HG03039 (cell line): ENCODE results near the gene CLEC16A.
"Not testable (repeated sequence)": the region's sequence is repeated elsewhere in the genome, so short reads cannot be mapped to it uniquely, and the experiment has no call there.

Source experiments
- ATAC-seq: cut with Tn5 transposase; IDR thresholded peaks from one replicate; pipeline ENCODE4 v1.9.1; 2021; ENCODE audit warnings: mild to moderate bottlenecking, moderate library complexity; ENCODE audit not compliant: unreplicated experiment

CLEC16A gene

DNA sequence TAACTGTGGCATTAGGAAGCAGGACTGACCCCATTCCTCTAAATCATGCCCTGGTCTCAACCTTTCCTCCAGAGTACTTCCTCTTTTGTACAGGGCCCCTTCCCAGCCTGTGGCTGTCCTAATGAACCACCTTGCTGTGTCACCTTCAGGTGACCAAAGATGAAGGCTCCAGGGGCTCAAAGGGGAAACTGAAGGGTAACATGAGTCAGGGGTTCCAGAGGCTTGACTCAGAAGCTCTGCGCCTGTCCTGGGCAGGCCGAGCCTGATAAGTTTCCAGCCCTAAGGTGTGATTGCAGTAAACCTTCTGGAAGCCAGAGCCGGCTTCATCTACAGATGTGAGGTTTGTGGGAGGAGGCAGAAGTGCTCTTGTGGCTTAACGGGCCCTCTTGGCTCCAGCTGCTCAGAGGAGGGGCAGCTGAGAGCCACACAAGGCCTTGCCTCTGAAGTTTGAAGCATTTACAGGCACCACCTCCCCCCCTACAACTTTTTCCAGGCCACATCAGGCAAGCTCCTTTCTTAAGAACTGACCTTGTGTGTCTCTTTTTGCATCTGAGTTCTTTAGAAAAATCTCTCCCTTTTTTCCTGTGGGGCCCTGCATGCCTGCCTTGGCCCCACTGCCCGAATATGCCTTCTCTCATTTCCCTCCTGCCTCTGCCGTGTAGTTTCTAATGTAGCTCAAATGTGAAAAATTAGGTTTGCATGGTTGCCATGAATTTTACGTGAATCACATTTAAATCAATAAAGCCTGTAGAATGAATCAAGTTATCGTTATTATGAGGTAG is 149.9 kb downstream of the CLEC16A start:
- ATAC-seq = peak; percentile 62

DNA sequence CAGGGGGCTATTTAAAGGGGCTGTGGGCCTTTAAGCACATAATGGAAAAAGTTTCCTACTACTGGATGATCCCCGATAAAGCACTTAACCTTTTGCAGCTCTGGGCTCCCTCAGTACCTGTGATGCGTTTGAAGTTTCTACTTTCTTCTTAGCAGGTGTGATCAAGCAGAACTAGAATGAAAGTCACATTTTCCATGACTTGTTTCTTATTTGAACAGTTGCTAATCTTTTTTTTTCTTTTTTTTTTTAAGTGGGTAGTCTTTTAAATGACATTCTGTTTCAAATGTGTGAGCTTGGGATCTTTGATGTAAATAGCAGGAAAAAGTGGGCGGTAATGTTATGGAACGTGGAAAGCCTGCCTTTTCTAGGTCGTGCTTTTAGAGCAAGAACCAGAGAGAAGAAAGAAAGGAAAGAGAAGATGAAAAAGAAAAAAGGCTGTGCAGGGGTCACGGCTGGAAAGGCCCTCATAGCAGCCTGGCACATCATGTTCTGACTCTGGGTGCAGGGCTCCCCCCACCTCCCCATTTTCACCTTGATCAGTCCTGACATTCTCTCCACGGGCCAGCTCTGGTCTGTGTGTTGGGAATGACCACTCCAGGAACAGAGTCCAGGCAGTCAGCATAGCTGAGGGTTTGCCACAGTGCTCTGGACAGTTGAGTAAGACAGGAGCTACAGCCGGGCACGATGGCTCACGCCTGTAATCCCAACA is 150.6 kb downstream of the CLEC16A start:
- no peak for ATAC-seq

DNA sequence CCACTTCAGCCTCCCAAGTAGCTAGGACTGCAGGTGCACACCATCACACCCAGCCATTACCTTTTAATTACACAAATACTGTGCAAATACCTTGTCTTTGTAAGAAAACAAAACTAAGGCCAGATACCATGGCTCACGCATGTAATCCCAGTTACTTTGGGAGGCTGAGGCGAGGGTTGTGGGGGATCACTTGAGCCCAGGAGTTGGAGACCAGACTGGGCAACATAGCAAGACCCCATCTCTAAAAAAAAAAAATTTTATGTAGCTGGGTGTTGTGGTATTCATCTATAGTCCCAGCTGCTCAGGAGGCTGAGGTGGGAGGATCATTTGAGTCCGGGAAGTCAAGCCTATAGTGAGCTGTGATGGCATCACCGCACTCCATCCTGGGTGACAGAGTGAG is 151.6 kb downstream of the CLEC16A start:
- no peak for ATAC-seq

DNA sequence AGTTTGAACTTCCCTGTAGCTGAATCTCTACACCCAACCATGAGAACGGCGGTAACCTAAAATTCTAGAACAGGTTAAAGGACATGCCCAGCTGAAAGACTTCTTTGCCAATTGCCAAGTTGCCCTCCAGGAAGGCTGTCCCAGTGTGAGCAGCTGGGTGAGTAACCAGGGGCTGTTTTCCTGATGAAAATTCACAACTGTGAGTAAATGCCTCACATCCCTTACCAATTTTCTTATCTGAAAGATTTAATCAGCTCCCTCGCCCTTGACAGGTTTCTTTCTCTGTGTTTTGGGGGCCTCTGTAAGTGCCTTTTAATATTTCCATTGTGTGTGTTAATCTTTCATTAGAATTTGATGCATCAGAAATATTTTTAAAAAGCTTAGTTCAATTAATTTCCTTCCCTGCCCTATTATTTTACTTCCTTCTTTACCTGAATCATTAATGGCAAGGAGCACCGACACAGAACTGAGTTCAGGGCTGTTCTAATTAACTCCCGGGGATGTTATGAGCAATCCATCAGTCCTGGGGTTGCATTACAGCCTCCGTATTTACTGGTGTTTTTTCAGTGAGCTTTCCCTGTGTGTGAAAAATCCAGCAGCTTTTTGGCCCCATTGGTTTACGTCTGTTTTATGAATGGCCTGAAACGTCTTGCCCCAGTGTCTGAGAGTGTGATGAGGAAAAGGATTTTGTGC is 152.9 kb downstream of the CLEC16A start:
- ATAC-seq = no peak

DNA sequence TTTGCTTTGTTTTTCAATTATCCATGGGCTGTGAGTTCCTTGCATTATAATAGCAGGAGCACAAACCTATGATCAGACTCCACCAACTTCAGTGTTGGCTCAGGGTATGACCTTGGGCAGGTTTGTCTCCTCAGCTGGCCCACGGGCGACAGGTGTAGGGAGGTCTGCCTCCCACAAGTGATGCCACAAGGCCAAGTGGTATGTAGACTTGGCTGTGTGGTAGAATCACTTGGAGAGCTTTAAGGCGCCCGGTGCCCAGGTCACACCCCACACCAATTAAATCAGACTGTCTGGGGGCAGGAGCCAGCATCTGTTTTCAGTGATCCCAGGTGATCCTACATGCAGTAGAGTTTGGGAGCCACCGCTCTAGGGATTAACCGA is 153.4 kb downstream of the CLEC16A start:
- no peak for ATAC-seq

DNA sequence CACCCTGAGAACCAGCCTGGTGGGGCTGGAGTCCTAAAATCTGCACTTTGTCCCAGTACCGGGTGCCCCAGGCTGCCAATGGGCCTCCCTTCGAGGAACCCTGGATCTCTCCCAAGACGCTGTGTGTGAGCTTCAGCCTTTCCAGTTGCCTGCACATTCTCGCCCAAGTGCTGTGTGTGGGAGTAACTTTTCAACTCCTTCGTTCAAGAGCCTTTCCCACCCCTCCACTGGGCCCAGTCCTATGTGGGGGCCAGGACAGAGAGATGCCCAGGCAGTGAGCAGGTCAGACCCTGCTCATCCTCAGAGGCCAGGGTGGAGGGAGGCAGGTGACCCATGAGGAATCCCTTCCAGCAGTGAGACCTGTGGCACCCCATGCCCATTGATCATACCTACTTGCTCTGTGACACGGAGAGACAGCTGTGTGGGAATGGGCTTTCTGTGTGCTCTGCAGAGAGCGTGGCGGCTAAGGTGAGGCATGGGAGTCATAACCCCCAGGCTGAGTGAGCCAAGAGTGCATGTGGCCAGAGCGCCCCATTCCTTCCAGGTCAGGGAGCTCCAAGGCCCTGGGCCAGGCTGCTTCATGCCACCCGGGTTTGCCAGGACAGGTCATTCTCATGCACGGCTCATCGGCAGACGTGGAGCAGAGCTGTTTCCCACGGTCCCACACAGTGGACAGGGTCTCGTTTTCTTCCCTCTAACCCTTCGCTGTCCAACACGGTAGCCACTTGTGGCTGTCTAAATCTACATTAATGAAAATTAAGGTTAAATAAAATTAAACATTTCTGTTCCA is 154.4 kb downstream of the CLEC16A start:
- ATAC-seq = no peak

DNA sequence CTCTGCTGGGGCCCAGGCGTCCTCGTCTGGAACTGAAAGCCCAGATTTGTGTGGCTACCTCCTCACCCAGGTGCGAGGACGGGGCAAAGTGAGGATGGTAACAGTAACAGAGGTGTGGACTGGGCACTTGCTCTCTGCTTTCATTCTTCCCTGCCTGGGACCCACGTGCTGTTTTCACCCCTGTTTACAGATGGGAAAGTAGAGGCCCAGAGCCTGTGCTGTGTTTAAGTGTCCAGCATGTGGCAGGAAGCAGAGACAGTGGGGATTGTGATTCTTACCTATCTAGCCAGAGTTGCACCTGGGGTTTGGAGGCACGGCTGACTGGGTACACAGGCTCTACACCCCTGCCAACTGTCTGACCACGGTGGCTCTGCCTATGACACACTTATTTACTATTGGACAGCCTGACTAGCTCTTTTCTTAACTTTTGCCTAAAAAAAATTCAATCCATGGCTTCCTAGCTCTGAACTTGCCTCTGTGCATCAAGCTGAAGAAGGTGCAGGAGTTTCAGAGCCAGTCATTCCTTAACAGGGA is 155.4 kb downstream of the CLEC16A start:
- ATAC-seq = no peak

DNA sequence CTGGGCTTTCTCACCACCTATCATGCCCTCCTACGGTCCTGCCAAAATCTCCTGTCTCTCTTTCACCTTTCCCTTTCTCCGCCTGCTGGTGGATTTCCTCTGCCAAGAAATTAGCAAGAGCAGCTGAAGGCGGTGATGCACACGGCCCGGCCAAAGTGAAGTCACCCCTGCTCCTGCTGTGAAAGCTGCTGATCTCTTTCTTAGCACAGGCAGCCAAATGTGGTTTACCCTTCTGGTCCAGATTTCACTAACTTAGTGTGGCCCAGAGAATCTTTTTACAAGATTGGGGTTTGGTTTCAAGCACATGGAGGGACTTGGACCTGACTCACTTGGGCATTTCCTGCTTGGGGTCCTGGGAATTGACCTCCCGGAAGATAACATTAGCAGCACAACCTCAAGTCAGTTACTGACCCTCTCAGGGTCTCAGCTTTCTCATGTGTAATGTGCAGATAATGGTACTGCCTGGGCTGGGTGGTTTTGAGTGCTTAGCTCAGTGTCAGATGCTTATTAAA is 155.9 kb downstream of the CLEC16A start:
- no peak for ATAC-seq

DNA sequence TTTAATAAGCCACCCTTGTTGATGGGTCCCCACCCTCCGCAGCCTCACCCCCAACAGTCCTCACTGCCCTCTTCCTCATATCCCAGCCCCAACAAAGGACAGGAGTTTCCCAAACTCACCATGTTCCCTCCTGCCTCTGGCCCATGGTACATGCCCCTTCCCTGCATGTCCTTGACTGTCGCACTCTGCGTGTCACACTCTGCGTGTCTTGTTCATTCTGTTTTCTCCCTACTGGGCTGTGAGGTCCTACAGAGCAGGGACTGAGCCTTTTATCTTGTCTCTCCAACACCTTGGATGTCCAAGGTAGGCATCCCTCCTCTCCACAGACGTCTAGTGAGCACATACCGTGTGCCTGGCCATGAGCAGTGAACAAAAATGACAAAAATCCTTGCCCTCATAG is 156.9 kb downstream of the CLEC16A start:
- no peak for ATAC-seq

DNA sequence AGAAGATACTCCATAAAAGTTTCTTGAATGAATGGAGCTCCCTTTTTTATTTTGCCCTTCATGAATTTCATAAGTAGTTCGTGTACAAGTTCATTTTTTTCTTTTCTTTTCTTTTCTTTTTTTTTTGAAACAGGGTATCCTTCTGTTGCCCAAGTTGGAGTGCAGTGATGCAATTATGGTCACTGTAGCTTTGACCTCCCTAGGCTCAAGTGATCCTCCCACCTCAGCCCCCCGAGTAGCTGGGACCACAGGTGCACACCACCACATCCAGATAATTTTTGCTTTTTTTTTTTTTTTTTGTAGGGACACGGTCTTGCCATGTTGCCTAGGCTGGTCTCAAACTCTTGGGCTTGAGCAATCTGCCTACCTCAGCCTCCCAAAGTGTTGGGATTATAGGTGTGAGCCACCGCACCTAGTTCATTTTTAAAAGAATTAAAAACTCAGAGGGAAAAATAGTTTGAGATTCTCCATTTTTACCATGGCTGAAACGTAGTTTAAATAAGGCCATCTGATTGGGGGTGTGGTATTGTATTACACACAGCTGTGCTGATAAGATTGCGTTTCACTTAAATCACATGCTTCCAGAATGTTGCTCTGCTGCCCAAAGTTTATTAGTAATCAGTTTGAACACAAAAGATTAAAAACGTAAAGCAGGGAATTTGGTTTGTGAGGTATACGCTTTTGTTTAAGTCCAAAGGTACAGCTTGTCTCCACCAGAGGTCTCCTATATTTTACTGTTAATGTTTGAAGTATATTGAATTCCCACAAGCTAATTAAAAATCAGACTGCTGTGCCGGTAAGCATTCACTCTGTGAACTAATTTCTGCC is 157.5 kb downstream of the CLEC16A start:
- ATAC-seq = no peak

DNA sequence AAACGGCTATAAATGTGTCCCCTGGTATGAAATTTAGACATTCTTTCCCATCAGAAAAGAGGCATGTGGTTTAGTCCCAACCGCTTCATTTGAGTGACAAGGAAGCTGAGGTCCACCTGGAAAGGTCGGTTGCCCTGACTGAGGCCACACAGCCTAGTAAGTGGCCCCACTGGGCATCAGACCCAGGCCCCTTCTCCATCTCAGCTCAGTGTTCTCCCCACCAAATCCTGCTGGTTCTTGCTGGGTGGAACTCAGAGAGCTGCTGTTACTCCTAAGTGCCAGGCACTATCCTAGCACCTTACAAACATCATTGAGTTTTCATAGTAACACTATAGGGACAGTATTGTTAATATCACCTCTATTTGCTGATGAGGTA is 158.1 kb downstream of the CLEC16A start:
- no peak for ATAC-seq

DNA sequence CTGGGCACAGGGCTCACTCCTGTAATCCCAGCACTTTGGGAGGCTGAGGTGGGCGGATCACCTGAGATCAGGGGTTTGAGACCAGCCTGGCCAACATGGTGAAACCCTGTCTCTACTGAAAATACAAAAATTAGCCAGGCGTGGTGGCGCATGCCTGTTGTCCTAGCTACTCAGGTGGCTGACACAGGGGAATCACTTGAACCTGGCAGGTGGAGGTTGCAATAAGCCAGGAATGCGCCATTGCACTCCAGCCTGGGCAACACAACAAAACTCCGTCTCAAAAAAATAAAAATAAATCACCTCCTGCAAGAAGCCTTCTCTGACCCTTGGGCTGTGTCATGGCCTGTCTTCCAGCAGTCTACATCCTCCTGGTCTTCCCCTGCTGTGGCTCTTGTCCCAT is 158.9 kb downstream of the CLEC16A start:
- ATAC-seq = not testable (repeated sequence)

DNA sequence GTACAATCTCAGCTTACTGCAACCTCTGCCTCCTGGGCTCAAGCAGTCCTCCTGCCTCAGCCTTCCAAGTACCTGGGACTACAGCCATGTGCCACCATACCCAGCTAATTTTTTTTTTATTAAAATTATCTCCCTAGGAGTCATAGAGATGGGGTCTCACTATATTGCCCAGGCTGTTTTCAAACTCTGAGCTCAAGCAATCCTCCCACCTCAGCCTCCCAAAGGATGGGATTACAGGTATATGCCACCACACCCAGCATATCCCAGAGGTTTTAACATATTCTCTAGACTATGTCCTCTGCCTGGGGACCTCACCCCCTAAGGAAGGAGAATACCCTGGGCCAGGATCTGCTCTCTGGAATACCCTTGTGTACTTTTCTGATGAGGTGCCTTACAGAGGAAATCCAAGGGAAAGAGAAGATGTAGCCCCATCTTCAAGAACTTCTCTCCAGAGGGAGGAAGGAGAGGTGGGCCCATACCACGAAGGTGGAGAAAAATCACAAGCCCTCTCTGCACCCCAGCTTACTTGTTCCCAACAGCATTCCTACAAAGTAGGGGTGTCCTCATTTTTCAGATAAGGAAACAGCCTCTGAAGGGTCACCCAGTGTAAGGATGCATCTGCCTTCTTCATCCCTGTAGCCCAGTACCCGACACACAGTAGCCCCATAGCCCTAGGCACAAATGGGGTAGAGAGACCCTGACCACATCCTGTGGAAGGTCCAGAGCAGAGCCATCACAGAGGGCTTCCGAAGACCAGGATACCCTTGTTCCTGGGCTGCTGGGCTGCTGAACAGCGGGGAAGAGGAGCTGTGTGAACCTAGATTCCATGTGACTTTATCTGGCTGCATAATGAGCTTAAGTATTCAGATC is 160.0 kb downstream of the CLEC16A start:
- ATAC-seq = no peak

DNA sequence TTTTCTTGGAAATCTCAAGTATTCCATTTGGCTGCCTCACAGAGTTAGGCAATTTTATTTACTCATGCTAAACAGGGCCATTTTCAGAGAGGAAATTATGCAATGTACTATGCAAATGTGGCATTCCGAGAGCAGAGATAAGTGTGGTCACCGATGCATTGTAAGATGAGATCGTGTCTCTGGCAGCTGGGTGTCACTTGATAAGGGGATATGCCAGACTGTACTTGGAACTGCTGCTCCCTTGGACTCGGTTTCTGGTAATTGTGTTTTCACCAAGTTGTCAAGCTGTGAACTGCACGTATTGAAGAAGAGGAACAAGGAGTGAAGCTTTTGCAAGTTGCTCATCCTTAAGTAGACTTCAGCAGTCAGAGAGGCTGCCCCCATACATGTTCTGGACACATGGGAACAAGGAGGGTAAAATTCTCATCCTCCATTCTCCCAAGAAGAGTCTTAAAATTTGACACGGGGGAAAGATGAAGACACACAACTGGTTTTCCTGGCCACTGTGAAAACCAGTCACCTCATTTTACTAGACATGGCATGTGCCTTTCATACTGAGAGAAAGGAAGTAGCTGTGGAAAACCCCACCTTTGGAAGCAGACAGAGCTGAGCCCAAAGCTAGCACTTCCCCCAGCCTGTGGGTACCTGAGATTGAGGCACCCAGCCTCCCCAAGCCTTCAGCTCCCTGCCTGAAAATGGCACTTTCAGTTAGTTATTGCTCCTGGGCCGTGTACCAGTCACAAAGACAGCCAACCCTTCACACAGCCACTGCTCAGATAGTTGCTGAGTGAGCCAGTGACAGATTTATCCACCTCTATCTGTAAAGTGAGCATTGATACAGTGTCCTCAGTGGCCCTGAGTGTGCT is 160.9 kb downstream of the CLEC16A start:
- no peak for ATAC-seq

DNA sequence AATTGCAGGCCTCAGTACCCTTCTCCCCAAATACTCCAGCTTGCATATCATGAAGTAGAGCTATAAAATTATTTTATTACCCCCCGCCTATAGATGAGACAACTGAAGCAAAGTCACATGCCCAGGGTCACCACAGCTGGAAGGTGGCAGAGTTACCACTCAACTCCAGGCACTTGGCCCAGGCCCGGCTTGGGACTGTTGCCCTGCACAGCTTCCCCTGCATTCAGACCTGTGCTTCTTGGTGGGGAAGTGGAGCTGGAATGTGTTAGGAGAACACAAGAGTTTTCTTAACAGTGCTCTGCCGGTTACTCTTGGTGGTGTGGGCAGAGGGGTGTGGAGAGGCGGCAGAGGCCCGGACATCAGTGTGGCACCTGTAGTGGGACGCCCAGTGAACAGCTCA is 162.4 kb downstream of the CLEC16A start:
- no peak for ATAC-seq

DNA sequence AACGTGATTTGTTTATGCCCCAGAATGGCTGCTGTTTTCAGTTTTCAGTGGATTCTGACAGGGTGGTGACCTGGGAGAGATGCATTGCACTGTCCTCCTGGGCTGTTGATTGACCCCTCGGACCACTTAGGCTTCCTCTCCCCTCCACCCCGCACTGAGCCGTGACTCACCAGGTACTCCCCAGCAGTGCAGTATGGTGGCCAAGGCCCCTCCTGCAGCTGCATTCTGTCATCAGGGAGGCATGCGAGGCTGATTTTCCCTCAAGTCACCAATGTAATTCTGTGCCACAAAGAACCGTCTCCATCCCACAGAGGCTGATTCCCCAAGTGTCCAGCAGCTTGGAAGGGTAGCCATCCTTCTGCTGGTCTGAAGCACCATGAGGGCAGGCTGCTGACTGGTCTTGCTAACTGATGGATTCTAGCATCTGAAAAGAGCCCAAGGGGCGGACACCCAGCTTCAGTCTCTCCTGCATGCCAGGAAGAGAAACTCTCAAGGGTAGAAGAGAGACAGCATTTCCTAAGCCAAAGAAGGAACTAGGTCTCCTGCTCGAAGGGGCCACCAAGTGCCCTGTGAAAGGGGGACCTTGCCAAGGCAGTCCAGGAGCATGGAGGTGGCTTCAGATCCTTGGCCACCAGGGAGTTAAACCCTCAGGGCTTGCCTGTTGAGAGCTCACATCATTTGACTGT is 163.6 kb downstream of the CLEC16A start:
- no peak for ATAC-seq

DNA sequence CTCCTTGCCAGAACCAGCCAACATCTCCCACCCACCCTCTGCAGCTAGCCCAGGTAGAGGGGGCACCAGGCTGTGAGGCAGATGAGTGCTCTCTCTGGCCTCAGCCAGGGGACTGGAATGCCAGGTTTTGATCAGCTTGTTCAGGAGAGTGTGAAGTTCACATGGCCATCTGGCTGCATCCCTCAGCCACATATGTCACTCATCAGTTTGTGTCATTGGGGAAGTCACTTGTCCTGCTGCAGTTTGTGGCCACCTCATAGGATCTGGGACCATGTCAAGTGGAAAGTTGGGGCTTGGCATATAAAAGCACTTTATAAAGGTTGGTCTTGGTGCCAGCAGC is 164.1 kb downstream of the CLEC16A start:
- no peak for ATAC-seq

DNA sequence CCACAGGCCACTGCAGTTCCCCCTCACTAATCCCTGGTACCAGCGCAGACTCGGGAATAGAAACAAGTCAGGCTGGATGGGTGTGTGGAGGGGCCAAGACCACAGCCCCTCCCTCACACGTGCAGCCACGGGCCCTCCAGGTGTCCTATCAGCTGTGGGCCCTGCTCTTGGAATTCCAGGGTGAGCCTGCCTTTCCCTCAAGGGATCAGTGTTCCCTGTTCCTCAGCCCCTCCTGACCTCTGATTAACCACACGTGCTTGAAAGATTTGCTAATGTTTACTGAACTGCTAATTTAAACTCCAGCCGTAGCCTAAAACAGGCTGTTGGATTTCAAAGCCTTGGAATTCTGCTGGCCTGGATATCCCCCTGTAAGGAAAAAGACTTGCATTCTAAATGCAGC is 165.2 kb downstream of the CLEC16A start:
- no peak for ATAC-seq
